Measurements from ENCODE around the gene ORM2.
"Not testable (repeated sequence)": the region's sequence is repeated elsewhere in the genome, so short reads cannot be mapped to it uniquely, and the experiment has no call there.

The ORM2 gene

GRCh38 chr9:114329625-114330022 lies at the start of gene ORM2:
Gene ORM2 (plus strand): TSS chr9:114329869. CDS start chr9:114329905, 36 bp downstream.
- DNase-seq, result not testable (repeated sequence)

- no peak for DNase-seq
These were observed 48.8 kb upstream of the ORM2 start for GRCh38 chr9:114280636-114281472.

GRCh38 chr9:114281473-114282103 lies 48.1 kb upstream of the ORM2 start:
- DNase-seq, result peak; percentile 26

DNA sequence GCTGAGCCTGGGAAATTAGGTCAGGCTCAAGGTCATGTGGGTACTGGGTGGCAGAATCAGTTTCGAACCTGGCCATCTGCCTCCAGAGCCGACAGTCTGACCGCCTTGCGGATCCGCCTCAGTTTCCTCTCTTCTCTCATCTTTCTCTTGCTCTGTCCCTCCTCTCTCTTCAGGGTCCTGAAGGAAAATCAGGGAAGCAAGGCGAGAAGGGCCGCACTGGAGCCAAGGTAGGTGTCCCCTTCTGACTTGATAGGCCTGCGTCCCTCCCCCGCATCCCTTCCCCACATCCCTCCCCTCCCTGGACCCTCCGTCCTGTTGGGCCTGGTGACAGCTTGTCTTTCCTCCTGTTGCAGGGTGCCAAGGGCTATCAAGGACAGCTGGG lies 47.6 kb upstream of the ORM2 start:
- no peak for DNase-seq

DNA sequence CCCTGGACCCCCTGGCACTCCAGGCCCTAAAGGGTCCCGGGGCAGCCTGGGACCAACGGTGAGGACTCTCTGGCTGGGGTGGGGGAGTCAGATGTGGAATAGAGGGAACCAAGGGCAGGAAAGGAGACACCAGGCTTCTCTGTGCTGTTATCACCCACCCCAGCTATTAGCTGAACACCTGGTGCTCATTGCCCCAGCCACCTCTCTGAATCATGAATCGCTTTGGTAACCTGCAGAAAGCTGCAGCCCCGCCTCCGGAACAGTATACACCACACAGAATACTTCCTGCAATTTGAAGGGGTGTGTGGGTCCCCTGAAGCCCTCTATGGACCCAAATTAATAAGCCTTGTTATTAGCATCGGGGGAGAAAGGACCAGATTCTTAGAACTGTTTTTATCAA lies 47.2 kb upstream of the ORM2 start:
- DNase-seq, result no peak

DNA sequence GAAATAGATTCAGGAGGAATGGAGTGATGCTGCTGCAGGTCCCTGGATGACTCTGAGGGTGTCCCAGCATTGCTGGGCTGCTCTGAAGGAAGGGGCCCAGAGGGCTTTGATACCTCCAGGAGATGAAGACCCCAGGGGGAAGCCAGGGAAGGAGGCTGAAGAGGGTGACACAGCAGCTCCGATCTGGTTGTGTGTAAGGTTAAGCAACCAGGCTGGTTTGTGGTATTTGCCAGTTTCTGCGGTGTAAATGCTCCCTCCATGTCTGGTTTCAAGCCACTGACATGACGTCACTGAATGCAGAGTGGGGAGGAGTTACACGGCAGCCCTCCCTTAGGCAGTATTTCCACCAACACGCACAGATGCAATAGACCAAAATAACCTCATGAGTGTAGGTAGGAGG lies 46.7 kb upstream of the ORM2 start:
- no peak for DNase-seq

DNA sequence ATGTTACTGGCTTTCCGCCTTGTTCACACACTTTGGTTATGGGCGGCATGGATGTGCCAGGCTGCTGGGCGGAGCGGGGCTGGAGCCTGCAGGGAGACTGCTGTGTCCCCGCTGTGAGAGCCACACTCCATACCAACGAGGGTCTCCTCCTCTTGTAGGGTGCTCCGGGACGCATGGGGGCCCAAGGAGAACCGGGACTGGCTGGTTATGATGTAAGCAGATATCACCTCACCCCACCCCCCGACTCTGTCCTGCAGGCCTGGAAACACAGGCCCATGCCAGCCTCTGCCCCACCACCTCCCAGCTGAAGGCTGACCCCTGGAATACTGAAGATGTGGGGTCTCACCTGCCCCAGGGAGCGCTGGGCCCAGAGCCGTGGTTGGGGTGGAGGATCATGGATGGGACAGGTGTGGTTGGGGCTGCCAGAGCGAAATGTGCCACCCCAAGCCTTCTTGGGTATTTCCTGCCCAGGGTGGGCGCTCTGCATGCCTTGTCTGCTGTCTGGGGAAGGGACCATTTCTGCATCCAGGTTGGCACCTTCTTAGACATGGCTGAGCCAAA lies 46.0 kb upstream of the ORM2 start:
- no peak for DNase-seq

DNA sequence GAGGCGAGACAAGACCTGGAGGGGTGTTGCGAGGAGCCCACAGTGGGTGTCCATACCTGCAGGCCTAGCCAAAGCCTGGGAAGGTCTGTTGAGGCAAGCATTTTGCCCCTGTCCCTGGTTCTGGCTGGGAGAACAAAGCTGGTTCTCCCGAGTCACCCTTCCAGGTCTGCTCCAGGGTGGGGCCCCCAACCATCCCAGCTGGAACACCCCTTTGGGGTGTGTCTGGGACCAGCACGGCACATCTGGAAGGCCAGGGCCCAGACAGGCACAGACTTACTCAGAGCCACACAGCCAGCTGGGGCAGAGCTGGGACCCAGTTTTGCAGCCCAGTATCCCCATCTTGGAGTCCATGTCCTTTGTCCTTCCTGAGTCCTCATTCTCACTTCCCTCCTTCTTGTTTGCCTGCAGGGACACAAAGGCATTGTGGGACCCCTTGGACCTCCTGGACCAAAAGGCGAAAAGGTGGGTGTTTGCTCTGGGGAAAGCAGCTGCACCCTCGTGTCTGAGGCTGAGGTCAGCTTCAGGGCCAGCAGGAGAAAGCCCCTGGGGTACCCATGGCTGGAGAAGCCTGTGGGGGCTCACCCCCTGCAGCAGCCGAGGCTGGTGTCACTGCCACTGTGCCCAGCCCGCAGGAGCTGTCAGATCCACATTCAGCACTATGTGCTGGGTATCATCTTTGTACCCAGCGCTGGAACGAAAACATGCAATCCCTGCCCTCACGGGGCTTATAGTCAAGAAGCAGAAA lies 45.2 kb upstream of the ORM2 start:
- DNase-seq, result no peak

- DNase-seq, result no peak
These were observed 44.4 kb upstream of the ORM2 start for GRCh38 chr9:114285166-114285867.

GRCh38 chr9:114286146-114286679 lies 43.5 kb upstream of the ORM2 start:
- no peak for DNase-seq

GRCh38 chr9:114287001-114287762 lies 42.5 kb upstream of the ORM2 start:
- peak; percentile 78 for DNase-seq

DNA sequence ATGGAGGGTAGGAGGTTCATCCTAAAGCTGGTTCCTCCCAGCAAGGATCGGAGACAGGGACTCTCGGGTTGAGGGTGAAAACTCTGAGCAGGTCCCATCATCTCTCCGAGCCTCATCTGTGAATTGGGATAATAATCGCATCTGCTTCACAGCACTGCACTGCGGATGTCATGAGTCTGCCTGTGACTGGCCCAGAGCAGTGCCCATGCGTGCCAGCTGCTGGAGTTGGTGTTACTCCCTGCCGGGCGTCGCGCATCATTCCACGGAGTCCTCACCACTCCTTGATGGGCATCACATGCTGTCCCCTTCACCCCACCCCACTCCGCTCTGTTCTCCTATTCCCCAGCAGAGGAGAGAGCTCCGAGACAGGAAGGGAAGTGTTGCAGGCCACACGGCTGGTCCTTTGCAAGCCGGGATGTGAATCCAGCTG lies 41.9 kb upstream of the ORM2 start:
- no peak for DNase-seq

DNA sequence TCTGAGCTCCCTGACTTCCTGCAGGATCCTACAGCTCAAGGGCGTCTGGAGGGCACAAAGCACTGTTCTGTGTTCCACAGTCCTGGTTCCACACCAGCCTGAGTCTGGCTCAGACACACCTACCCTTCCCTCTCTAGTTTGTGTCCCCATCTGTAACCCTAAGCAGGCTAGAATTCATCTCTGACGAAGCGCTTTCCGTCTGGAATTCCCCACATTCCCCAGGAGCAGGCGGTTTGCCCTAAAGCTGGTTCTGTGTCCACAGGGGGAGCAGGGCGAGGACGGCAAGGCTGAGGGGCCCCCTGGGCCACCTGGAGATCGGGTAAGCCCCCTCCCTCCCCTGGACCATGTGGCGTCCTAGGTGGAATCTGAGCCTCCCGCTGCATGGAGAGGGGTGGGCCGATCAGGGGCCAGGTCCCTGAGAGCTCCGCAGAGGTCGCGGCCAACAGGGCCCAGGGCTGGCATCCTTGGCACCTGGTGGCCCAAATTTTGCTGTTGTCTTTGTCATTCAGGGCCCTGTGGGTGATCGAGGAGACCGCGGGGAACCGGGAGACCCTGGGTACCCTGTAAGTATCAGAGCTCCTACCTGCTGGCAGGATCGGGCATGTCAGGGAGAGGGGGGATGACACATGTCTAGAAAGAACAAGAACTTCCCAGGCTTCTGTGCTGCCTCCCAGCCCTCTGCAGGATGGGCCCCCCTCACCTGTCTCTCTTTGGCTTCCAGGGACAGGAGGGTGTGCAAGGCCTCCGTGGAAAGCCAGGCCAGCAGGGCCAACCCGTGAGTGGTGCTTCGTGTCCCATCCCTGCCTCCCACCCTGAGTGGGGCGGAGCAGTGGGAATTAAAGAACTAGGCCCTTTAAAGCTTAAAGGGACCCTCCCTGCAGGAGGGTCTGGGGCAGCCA lies 41.2 kb upstream of the ORM2 start:
- DNase-seq, result peak; percentile 11

GRCh38 chr9:114289106-114289505 lies 40.6 kb upstream of the ORM2 start:
- no peak for DNase-seq

- DNase-seq, result no peak
These were observed 39.8 kb upstream of the ORM2 start for GRCh38 chr9:114289571-114290481.

GRCh38 chr9:114290561-114290986 lies 39.1 kb upstream of the ORM2 start:
- no peak for DNase-seq

- DNase-seq, result peak; percentile 79
These were observed 38.6 kb upstream of the ORM2 start for GRCh38 chr9:114291064-114291474.

GRCh38 chr9:114291886-114292590 lies 37.6 kb upstream of the ORM2 start:
- no peak for DNase-seq

- no peak for DNase-seq
These were observed 35.0 kb upstream of the ORM2 start for GRCh38 chr9:114294664-114295063.
